ENCODE results near the gene CD101.
A peak's percentile ranks its signal among the peaks of the same experiment; 100 is the strongest.

Gene CD101

DNA sequence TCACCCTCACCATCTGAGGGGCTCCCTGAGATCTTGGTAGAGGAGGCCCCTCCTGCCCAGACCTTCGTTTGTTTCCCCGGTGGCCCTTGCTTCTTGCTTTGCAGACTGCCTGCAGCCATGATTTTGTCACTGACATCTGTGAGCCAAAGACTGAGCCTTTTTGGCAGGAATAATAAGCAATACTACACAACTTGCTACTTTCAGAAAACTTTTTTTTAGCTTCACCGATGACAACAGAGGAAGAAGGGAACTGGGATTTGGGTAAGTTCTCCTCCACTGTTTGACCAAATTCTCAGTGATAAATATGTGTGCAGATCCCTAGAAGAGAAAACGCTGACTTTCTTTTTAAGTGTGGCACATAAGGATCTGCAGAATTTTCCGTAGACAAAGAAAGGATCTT lies 11.7 kb upstream of the CD101 start:
- no peak overlapping the region for H3K4me3 ChIP-seq (ENCODE audit: severe bottlenecking)
- H3K27me3 ChIP-seq (ENCODE audit: insufficient read depth, poor library complexity, severe bottlenecking): no peaks in the 10 kb centered on the region
- H3K27ac ChIP-seq (ENCODE audit: poor library complexity, severe bottlenecking): peak overlapping the region; percentile 75
- ATAC-seq (ENCODE audit: low read depth) (no peak), DNase-seq (ENCODE audit: low spot score) (no peak)
- peaks cover 27% of the 10 kb centered on the region for H3K4me1 ChIP-seq (ENCODE audit: insufficient read depth, poor library complexity, severe bottlenecking)
- H3K9me3 ChIP-seq (ENCODE audit: severe bottlenecking): no peaks in the 10 kb centered on the region
- peaks cover 19% of the 10 kb centered on the region; the same call in 1 of the 2 replicates for H3K36me3 ChIP-seq (ENCODE audit: low read depth)
- TF ChIP-seq, protein P1, sequence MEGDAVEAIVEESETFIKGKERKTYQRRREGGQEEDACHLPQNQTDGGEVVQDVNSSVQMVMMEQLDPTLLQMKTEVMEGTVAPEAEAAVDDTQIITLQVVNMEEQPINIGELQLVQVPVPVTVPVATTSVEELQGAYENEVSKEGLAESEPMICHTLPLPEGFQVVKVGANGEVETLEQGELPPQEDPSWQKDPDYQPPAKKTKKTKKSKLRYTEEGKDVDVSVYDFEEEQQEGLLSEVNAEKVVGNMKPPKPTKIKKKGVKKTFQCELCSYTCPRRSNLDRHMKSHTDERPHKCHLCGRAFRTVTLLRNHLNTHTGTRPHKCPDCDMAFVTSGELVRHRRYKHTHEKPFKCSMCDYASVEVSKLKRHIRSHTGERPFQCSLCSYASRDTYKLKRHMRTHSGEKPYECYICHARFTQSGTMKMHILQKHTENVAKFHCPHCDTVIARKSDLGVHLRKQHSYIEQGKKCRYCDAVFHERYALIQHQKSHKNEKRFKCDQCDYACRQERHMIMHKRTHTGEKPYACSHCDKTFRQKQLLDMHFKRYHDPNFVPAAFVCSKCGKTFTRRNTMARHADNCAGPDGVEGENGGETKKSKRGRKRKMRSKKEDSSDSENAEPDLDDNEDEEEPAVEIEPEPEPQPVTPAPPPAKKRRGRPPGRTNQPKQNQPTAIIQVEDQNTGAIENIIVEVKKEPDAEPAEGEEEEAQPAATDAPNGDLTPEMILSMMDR (IDR thresholded peaks at IDR 0.05; ENCODE audit: poor library complexity, severe bottlenecking): no peak

DNA sequence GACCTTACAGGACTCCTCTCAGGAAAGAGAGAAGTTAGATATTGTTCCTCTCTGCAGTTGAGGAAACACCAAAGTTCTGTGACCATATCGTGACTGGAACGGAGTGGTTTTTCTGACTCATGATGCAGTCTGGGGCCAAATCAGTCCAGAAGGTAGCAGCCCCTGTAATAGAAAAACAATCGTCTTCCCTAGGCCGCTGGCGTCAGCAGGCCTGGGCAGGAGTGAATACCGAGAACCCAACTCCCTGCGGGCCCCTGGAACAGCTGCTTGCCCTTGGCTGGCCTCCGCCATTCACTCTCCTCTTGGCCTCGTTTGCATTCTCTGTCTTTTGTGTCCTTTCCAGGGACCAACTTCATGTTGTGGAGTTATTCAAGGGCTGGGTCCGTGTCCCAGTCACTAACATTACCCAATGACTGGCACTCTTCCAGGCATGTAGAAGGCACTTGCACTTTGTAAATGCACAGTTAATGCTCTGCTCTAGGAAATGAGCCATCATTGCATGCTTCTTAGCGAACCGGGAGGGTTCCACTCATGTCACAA lies 10.9 kb upstream of the CD101 start:
- peaks cover 27% of the 10 kb centered on the region for H3K4me1 ChIP-seq (ENCODE audit: insufficient read depth, poor library complexity, severe bottlenecking)
- peak overlapping the region; percentile 75 for H3K27ac ChIP-seq (ENCODE audit: poor library complexity, severe bottlenecking)
- no peak overlapping the region for H3K4me3 ChIP-seq (ENCODE audit: severe bottlenecking)
- peaks cover 19% of the 10 kb centered on the region; the same call in 1 of the 2 replicates for H3K36me3 ChIP-seq (ENCODE audit: low read depth)
- no peaks in the 10 kb centered on the region for H3K27me3 ChIP-seq (ENCODE audit: insufficient read depth, poor library complexity, severe bottlenecking)
- peak; percentile 84 for ATAC-seq (ENCODE audit: low read depth)
- no peak for DNase-seq (ENCODE audit: low spot score)
- TF ChIP-seq, protein P1 (IDR thresholded peaks at IDR 0.05; ENCODE audit: poor library complexity, severe bottlenecking): no peak
- H3K9me3 ChIP-seq (ENCODE audit: severe bottlenecking): no peaks in the 10 kb centered on the region

DNA sequence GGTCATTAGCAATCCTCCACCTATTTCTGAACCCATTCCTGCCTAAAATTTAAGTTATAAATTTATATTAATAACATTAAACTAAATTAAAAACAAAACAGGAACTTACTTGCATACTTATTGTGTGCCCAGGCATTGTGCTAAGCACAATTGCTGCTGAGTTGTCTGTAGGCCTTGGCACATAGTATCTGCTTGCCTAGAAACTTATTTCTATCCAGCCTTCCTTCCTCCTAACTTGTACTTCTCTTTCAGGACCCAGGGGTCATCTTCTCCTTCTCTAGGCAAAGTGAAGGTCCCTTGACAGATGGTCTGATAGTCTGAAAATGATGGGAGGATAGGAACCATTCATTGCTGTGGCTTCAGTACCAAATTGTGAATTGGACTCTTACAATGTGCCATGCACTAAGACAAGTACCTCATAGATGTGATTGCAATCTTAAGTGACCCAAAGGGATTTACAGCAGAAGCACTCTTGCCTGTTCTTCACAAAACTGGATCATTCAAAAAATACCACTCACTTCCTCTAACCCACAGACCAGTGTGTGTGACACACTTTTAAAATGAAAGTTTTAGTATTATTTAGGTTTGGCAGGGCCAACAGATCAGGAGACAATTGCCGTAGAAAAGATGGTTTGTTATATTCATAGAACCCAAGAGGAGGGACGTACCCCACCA lies 10.3 kb upstream of the CD101 start:
- no peaks in the 10 kb centered on the region for H3K27me3 ChIP-seq (ENCODE audit: insufficient read depth, poor library complexity, severe bottlenecking)
- peaks cover 19% of the 10 kb centered on the region; the same call in 1 of the 2 replicates for H3K36me3 ChIP-seq (ENCODE audit: low read depth)
- H3K9me3 ChIP-seq (ENCODE audit: severe bottlenecking): no peaks in the 10 kb centered on the region
- TF ChIP-seq, protein P1 (IDR thresholded peaks at IDR 0.05; ENCODE audit: poor library complexity, severe bottlenecking): no peak
- peaks cover 27% of the 10 kb centered on the region for H3K4me1 ChIP-seq (ENCODE audit: insufficient read depth, poor library complexity, severe bottlenecking)
- H3K4me3 ChIP-seq (ENCODE audit: severe bottlenecking): no peak overlapping the region
- peak overlapping the region; percentile 75 for H3K27ac ChIP-seq (ENCODE audit: poor library complexity, severe bottlenecking)
- DNase-seq (ENCODE audit: low spot score): no peak
- ATAC-seq (ENCODE audit: low read depth): no peak

DNA sequence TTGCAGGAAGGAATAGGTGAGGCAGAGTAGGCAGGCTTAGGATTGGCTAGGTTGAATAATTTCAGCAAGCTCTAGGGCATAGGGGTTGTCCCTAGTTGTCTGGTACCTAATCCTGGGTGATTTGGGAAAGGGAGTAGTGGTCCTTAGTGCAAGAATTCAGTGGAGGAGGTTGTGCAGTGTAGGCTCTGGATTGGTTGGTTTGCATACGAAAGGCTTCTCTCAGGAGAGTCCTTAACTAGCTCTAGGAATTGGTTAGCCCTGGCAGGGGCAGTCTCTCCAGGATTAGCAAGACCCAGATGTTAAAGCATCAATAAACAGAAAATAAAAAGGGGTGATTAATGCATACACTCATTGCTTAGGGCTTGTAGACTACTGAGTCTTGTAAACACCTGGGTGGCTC lies 9.6 kb upstream of the CD101 start:
- Histone ChIP-seq H3K36me3 (ENCODE audit: low read depth) (peaks cover 19% of the 10 kb centered on the region; the same call in 1 of the 2 replicates), H3K27me3 (ENCODE audit: insufficient read depth, poor library complexity, severe bottlenecking) (no peaks in the 10 kb centered on the region), H3K4me1 (ENCODE audit: insufficient read depth, poor library complexity, severe bottlenecking) (peaks cover 31% of the 10 kb centered on the region), H3K9me3 (ENCODE audit: severe bottlenecking) (no peaks in the 10 kb centered on the region), H3K27ac (ENCODE audit: poor library complexity, severe bottlenecking) (peak overlapping the region; percentile 75), H3K4me3 (ENCODE audit: severe bottlenecking) (no peak overlapping the region)
- DNase-seq (ENCODE audit: low spot score): no peak
- TF ChIP-seq, protein P1 (IDR thresholded peaks at IDR 0.05; ENCODE audit: poor library complexity, severe bottlenecking): no peak
- no peak for ATAC-seq (ENCODE audit: low read depth)

DNA sequence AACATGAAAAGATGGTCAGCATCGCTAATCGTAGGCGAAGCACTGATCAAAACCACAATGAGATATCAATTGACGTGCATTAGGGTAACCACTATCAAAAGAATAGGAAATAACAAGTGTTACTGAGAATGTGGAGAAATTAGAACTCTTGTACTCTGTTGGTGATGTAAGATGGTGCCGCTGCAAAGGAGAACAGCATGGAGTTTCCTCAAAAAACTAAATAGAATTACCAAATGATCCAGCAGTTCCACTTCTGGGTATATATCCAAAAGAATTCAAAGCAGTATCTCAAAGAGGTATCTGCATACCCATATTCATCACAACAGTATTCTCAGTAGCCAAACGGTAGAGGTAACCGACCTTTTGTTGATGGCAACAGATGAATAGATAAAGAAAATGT lies 8.3 kb upstream of the CD101 start:
- Histone ChIP-seq H3K27me3 (ENCODE audit: insufficient read depth, poor library complexity, severe bottlenecking) (no peaks in the 10 kb centered on the region), H3K36me3 (ENCODE audit: low read depth) (peaks cover 19% of the 10 kb centered on the region; the same call in 1 of the 2 replicates), H3K9me3 (ENCODE audit: severe bottlenecking) (no peaks in the 10 kb centered on the region), H3K4me1 (ENCODE audit: insufficient read depth, poor library complexity, severe bottlenecking) (peaks cover 31% of the 10 kb centered on the region), H3K27ac (ENCODE audit: poor library complexity, severe bottlenecking) (no peak overlapping the region), H3K4me3 (ENCODE audit: severe bottlenecking) (no peak overlapping the region)
- TF ChIP-seq, protein P1 (IDR thresholded peaks at IDR 0.05; ENCODE audit: poor library complexity, severe bottlenecking): no peak
- DNase-seq (ENCODE audit: low spot score) (no peak), ATAC-seq (ENCODE audit: low read depth) (no peak)

Measured in RWPE2 (cell line).